NOMO-1 treated with dmso at 0.1 percent for 144 hours (cell line): Measurements from ENCODE around the gene SMTNL2.
"Not testable (repeated sequence)": the region's sequence is repeated elsewhere in the genome, so short reads cannot be mapped to it uniquely, and the experiment has no call there.

Experiments
- DNase-seq: peaks from one replicate; lab custom pipeline; 2025; ENCODE audit not compliant: unreplicated experiment; lab: John Stamatoyannopoulos, UW

Gene SMTNL2

GRCh38 chr17:4559966-4560365, 24.4 kb upstream of the SMTNL2 start:
- DNase-seq, result no peak

- no peak for DNase-seq
Observed at GRCh38 chr17:4560421-4560820, 23.9 kb upstream of the SMTNL2 start, which contains the start of gene GGT6. Gene GGT6 (minus strand): TSS chr17:4560577. CDS start chr17:4560521, 56 bp downstream.

GRCh38 chr17:4560837-4561256, 23.5 kb upstream of the SMTNL2 start:
- DNase-seq, result no peak

GRCh38 chr17:4562015-4562969, 22.0 kb upstream of the SMTNL2 start:
- DNase-seq, result no peak

DNA sequence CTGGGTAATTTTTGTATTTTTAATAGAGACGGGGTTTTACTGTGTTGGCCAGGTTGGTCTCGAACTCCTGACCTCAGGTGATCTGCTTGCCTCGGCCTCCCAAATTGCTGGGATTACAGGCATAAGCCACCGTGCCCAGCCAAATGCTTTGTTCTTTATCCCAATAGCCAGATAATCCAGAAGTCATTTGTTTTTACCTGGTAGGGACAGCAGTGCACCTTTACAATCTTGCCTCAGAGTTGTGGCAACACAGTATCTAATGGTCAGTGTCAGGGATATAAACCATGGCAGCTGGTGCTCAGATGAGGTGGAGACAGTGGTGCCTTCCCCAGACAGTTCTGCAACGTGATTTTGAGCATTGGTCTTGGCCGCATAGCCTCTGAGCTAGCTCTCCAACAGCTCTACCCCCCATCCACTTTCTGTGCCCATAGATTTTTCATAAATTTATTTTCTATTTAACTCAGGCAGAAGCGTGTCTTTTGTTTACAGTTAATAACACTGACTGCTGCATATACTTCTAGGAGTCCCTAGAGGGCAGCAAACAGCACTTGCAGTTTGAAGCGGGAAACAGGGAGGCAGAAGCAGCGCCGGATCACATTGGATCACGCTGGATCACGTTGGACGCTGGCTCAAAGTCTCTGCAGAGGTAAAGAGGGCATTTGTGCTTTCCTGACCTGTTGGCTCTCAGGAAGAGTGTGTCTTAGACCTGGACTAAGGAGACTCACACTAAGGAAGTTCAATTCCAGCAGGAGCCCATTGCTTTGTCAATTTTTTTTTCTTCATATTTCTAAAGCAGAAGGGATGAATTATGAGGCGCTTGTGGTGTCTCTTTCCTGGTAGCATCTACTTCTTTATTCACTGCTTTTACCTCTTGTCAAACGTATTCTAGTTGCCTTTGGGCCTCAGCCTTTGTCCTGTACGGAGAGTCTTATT, 18.9 kb upstream of the SMTNL2 start:
- peak; percentile 32 for DNase-seq

DNA sequence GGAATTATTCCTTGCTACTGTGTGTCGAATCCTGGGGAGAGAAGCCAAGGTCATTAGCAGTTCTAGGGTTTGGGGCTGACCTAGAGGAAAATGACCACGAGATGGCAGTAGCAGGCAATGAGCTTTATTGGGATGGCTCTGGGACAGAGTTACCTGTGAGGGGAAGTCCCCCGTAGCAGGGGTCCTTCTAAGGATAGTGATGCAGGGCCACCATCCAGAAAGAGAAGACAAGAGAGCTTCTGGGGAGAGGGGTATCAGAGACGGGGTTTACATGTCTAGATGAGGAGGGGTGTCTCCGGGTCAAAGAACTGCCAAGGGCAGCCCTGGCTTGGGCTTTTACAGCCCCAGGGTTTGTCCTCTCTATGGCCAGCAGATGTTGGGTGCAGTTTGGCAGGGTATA, 17.5 kb upstream of the SMTNL2 start:
- DNase-seq, result no peak

GRCh38 chr17:4569591-4569990, 14.7 kb upstream of the SMTNL2 start:
- DNase-seq, result no peak

DNA sequence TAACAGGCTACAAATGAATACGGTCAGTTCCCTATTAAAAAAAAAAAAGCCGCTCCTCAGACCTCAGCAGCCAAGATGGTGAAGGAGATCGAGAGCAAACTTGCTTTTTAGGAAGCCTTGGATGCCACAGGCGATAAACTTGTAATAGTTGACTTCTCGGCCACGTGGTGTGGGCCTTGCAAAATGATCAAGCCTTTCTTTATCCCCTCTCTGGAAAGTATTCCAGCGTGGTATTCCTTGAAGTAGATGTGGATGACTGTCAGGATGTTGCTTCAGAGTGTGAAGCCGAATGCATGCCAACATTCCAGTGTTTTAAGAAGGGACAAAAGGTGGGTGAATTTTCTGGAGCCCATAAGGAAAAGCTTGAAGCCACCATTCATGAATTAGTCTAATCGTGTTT, 12.2 kb upstream of the SMTNL2 start:
- DNase-seq, result no peak

DNA sequence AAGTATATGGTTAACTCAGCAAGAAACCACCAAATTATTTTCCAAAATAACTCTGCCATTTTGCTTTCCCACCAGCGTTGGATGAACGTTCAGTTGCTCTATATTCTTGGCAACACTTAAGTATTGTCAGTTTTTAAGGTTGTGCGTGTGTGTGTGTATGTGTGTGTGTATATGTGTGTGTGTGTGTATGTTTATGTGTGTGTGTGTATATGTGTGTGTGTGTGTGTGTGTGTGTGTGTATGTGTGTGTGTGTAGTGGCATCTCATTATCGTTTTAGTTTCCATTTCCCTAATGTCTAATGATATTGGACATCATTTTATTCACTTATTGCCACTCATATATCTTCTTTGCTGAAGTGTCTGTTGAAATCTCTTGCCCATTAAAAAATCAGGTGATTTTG, 11.2 kb upstream of the SMTNL2 start:
- DNase-seq, result no peak

DNA sequence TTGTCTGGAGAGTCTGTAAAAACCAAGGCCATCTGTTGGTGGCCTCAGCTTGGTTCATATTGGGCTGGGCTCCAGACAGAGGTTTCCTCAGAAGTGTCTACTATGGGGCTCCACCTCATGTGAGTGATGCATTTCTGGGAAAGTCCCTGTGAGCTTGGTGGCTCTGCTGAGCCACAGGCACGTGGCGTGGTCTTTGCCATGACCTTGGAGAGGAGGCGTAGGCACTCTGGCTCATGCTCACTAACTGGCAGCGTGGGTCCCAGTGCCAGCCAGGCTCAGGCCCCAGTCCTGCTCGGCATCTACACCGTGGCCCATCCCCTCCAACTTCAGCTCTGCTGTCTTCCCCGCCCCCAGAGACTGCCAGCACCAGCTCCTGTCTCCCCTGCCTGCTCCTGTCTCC, 10.7 kb upstream of the SMTNL2 start:
- DNase-seq, result no peak

GRCh38 chr17:4574448-4575045, 9.8 kb upstream of the SMTNL2 start:
- DNase-seq, result no peak

DNA sequence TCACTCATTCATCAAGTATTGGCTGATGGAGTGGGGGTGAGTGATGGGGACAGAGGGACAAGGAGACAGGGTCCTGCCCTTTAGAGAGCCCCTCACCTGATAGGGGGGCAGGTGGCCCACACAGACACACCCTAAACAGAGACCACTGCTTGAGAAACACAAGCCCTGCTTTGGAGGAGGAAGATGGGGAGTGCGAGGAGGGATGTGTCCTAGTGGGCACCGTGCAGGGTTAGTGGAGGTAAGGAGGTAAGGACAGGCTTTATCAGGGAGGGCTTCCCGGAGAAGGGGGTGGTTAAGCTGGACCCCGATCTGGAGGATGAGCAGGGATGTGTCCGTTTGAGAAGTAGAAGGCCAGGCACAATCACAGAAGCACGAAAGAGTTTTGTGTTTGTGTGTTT, 8.2 kb upstream of the SMTNL2 start:
- no peak for DNase-seq

DNA sequence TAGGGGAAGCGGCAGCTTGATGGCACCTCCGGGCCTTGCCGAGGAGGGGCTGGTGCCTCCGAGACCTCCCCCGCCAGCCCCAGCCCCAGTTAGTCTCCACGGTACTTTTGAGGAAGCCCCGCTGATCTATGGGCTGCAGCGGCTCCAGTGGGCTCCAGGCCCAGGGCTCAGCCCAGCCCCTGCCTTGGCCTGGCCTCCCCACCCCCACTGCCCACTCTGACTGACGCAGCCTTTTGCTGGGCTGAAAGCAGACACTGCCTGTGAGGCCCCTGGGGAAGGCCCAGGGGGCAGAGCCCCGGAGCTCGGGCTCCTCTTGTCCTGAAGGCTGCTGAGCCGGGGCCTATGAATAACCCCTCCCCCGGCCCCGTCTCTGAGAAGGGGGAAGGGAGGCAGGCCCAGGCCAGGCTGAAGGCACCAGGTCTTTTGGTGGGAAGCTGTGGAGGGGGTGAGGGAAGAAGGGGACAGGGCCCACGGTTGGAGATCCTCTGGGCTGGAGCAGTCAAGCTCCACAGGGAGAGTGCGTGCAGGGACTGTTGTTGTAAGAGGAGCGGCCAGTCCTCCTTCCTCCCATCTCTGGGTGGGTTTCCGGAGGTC, 7.5 kb upstream of the SMTNL2 start:
- no peak for DNase-seq

DNA sequence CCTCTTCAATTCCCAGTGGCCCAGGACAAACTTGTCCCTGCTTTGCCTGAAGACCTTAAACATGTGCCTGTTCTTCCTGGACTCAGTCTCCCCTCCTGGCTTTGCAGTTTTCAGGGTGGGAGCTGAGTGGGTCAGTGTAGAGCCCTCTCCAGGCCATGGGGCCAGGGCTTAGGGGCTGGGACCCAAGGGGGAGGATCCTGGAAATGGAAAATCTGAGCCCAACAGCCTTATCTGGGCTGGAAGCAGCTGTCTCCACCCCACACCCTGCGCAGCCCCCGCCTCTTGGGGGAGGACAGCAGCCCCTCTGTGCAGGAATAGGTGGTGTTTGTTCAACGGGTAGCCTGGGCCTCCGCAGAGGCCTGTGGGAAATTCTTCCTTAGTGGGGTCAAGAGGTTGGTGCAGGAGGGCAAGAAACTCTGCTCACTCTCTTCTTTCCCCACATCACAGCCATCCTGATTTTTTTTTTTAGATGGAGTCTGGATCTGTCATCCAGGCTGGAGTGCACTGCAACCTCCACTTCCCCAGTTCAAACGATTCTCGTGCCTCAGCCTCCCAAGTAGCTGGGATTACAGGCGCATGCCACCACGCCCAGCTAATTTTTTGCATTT, 6.8 kb upstream of the SMTNL2 start:
- DNase-seq, result no peak

DNA sequence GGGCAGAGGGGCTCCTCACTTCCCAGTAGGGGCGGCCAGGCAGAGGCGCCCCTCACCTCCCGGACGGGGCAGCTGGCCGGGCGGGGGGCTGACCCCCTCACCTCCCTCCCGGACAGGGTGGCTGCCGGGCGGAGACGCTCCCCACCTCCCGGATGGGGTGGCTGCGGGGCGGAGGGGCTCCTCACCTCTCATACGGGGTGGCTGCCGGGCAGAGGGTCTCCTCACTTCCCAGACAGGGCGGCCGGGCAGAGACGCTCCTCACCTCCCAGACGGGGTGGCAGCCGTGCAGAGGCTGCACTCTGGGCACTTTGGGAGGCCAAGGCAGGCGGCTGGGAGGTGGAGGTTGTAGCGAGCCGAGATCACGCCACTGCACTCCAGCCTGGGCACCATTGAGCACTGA, 6.0 kb upstream of the SMTNL2 start:
- DNase-seq, result not testable (repeated sequence)

GRCh38 chr17:4579678-4580077, 4.7 kb upstream of the SMTNL2 start:
- DNase-seq, result no peak

GRCh38 chr17:4580291-4580690, 4.0 kb upstream of the SMTNL2 start:
- no peak for DNase-seq

- DNase-seq, result no peak
Observed at GRCh38 chr17:4582101-4582501, 2.2 kb upstream of the SMTNL2 start.

DNA sequence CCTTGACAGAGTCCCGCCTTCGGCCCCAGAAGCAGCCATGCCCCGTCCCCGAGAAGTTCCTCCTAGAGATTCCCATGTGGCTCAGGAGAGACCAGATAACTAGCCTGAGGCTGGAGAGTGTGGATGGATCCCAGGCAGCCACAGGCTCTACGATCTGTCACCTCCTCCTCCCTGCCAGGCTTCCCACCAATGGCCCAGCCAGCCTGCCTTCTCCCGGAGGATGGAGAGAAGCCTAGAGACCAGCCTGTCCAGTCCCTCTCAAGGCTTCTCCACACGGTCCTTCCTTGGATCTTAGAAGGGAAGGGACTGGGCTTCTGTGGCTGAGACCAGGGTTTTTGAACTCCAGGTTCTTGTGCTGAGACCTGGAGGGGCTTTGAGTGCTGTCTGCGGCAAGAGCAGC, 1.6 kb upstream of the SMTNL2 start:
- DNase-seq, result no peak

- no peak for DNase-seq
Observed at GRCh38 chr17:4583206-4583605, 1.1 kb upstream of the SMTNL2 start.

GRCh38 chr17:4583782-4584100, 588 bp upstream of the SMTNL2 start:
- no peak for DNase-seq
